HUDEP-2 (cell line): ENCODE results near the gene EIF4H.
"Not testable (repeated sequence)": the region's sequence is repeated elsewhere in the genome, so short reads cannot be mapped to it uniquely, and the experiment has no call there.

Experiments used
- DNase-seq, 76 experiments: peaks; one replicate each; lab custom pipeline; 2025; ENCODE audit not compliant: unreplicated experiment in 76 of 76; lab: John Stamatoyannopoulos, UW

The EIF4H gene

DNA sequence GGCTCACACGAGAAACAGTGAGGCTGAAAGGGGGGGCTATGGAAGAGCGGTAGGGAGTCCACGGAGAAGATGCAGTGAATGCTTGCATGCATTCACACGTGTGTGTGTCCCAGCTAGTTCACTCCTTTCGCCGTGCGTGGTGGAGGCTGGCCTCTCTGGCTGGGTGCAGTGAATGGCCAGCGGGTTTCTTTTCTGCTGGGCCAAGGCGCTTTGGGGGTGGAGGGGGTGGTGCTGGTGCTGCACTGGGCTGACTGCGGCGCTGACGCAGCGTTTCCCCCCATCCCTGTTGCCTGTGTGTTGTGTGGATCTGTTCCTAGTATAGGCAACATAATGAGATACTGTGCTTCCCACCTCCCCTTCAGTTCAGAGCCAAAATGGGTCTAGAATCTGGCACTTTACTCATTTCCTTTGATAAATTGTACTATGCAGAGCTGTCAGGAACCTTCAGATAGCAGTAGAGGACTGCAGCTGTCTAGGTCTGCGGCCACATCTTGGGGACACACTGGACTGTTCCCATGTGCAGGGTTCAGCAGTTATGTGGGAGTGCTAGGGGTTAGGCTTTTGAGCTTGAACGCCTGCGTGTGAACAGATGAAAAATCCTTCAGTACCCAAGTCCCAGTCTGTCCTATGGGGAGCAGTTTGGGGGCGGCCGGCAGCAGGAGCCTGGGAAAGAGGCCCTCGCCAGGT, 22.0 kb downstream of the EIF4H start:
- not testable (repeated sequence) for DNase-seq

DNA sequence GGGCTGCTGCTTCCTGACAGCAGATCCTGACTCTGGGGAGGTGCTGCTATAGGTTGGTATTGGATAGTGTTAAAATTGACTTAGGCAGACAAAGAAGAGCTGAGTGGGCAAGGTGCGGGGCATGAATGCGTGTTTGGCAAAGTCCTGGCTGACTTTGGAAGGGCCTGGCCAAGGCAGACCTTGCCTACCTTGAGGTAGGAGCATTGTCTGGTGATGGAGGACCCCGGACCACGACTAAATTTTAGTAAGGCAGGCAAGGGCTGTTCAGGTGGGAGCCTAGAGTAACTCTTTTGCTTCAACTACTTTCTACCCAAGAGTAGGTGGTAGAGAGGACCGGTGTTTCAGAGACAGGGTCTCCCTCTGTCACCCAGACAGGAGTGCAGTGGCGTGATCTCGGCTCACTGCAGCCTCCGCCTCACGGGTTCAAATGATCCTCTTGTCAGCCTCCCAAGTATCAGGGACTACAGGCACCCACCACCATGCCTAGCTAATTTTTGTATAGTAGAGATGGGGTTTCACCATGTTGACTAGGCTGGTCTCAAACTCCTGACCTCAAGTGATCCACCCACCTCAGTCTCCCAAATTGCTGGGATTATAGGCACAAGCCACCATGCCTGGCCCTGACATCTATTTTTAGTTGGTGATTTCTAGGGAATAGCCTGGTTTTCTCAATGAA, 23.4 kb downstream of the EIF4H start:
- DNase-seq: no peak

DNA sequence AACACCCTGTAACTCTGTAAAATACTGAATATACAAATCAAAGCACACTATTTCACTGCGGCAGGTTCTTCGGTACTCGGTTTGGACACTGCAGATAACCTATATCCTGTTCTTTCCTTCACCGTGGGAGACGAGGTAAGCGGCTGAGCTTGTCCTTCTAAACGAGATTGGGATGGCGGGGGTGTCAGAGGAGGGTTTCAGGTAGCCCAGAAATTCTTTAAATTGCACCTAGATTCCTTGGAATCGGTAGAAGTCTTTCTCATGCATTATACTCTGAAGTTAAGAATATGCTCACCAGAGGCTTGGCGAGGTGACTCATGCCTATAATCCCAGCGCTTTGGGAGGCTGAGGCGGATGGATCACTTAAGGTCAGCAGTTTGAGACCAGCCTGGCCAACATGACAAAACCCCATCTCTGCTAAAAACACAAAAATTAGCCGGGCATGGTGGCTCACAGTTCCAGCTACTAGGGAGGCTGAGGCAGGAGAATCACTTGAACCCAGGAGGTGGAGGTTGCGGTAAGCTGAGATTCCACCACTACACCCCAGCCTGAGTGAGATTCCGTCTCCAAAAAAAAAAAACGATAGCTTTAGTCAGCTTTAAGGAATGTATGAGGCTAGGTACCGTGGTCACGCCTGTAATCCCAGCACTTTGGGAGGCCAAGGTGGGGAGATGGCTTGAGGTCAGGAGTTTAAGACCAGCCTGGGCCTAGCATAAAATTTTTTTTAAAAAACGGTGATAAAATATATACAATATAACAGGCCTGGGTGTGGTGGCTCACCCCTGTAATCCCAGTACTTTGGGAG, 25.6 kb downstream of the EIF4H start:
- no peak for DNase-seq

DNA sequence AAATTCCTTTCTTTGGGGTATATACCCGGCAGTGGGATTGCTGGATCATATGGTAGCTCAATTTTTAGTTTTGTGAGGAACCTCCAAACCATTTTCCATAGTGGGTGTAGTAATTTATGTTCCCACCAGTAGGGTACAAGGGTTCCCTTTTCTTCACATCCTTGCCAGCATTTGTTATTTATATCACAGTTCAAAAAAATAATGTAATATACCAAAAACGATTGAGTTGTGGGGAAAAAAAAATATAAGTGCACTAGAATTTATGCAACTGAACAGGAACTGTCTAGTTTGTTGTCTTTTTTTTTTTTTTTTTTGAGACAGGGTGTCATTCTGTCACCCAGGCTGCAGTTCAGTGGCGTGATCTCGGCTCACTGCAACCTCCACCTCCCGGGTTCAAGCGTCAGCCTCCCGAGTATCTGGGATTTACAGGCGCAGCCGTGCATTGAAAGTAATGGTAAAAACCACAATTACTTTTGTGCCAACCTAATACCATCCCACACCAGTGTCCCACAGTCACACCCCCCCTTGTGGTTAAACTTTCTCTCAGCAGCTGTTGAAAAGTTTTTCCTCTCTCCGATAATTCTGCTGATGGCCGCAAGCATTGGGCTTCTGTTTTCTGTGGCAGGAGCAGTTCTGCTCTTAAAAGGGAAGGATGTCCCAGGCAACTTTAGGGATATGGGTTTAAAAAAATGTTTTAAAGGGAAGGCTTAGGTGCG, 28.8 kb downstream of the EIF4H start:
- DNase-seq: peak in 50 of 76 experiments; percentile 2 to 78 (median 38)

DNA sequence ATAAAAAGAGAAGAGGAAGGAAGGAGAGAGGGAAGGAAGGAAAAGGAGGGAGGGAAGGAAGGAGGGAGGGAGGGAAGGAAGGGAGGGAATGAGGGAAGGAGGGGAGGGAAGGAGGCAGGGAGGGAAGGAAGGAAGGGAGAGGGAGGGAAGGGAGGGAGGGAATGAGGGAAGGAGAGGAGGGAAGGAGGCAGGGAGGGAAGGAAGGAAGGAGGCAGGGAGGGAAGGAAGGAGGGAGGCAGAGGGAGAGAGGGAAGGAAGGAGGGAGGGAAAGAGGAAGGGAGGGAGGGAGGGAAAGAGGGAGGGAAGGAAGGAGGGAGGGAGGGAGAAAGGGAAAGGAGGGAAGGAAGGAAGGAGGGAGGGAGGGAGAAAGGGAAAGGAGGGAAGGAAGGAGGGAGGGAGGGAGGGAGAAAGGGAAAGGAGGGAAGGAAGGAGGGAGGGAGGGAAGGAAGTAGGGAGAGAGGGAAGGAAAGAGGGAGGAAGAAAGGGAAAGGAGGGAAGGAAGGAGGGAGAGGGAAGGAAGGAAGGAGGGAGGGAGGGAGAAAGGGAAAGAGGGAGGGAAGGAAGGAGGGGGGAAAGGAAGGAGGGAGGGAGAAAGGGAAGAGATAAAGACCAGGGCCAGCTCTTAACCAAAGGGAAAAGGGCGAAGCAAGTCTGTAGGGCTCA, 29.9 kb downstream of the EIF4H start:
- no peak for DNase-seq

DNA sequence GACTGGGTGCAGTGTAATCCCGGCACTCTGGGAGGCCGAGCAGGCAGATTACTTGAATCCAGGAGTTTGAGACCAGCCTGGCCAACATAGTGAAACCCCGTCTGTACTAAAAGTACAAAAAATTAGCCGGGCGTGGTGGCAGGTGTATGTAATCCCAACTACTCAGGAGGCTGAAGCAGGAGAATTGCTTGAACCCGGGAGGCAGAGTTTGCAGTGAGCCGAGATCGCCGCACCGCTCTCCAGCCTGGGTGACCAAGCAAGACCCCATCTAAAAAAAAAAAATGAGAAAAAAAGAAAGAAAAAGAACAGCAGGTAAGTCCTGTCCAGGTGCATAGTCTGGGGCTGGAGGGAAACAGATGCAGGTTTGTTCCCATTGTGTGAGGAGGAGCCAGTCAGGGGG, 31.9 kb downstream of the EIF4H start:
- DNase-seq: not testable (repeated sequence)

DNA sequence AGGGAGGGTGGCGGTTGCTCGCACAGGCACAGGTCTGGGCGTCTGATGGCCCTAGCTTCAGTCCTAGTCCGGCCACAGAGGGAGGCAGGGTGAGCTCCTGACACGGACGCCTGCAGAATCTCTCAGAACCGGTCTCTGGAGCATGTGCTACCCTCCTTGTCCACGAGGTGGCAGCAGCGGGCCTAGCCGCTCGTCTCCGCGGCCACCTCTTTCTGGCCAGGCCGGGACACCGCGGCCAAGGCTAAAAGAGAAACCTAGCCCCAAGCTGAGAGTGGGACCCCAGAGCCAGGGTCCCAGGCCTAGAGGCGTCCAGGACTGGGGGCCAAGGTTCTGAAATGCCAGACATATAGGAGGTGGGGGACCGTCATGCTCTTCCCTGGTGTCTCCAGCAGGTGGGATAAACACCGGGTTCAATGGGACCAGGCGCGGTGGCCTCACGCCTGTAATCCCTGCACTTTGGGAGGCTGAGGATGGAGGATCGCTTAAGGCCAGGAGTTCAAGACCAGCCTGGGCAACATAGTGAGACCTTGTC, 32.5 kb downstream of the EIF4H start:
- peak in 68 of 76 experiments; percentile 7 to 86 (median 61) for DNase-seq

DNA sequence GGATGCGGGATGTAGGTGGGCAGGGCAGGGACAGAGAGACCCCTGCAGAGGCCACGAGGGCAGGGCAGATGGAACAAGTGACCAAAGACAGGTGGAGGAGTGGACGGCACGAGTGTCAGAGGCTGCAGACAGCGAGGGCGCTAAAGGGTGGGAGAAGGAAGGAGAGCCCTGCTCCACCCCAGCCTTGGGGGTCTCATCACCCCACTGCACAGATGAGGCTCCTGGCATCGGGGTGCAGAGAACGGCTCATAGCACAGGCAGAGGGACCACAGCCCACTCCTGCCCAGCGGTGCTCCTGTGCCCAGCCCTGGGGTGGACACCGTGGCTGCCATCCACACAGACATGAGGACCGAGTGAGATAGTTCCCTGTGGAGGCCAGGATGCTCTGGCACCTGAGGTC, 33.4 kb downstream of the EIF4H start:
- no peak for DNase-seq

DNA sequence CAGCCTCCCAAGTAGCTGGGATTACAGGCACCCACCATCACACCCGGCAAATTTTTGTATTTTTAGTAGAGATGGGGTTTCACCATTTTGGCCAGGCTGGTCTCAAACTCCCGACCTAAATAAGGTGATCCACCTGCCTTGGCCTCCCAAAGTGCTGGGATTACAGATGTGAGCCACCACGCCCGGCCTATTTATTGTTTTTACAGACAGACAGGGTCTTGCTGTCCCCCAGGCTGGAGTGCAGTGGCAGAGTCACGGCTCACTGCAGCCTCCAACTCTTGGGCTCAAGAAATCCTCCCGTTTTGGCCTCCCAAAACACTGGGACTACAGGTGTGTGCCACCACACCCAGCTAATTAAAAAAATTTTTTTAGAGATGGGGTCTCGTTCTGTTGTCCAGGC, 34.1 kb downstream of the EIF4H start:
- DNase-seq: not testable (repeated sequence)

DNA sequence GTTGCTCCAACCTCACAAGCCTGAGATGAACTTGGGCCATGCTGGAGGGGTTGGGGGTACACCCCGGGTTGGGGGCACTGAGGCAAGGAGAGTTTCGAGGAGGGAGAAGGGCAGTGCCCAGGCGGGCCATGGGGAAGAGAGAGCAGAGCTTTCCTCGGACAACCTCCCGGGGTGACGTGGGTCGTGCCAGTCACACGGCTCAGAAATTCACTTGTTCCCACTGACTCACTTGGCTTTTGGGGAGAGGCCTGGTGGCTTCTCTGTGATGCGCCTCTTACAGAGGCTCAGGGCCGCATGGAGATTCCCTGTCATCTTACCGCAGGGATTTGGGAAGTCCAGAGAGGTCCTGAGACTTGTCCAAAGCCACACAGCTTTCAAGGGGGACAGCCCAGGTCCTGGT, 38.5 kb downstream of the EIF4H start:
- DNase-seq: no peak

DNA sequence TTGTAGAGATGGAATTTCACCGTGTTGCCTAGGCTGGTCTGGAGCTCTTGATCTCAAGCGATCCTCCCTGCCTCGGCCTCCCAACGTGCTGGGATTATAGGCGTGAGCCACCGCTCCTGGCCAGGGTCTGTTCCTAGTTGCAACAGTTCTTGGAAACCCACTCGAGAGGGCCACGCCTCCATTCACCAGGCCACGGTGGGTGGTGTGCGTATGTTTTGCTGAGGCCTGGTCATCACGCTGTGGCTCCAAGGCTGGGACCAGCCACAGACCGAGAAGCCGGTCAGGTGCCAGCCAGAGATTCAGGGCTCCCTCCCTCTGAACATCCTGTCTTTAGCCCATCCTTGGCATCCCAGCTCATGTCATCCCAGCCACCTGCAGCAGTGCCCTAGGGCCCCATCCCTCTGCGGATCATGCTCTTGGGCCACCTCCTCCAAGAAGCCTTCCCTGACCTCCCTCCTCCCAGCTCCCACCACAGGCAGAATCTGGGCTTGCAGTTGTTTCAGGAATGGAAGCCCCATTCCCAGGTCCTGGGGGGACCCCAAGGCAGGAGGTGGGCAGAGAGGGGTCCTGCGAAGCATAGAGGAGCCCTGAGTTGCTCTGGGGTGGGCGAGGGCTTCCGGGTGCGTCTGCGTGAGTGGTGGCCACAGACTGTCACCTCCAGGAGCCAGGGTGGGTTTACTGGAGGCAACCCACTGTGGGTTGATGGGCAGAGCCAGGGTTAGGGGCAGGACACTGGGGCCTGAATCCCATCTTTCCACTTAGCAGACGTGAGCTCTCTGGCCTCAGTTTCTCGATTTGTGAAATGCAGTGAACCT, 40.9 kb downstream of the EIF4H start:
- DNase-seq: no peak

DNA sequence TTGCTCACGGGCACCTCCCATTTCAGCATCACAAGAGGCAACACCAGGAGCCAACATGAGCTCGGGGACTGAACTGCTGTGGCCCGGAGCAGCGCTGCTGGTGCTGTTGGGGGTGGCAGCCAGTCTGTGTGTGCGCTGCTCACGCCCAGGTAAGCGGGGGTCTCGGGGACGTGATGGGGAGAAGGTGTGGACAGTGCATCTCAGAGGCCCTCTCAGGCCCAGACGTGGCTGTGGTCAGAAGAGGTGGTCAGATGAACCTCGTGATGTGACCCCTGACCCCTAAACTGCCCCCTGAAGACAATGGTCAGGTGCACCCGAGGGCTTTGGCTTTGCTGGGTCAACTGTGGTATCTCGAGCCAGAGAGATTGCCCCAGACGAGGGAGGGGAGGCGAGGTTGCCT, 41.8 kb downstream of the EIF4H start:
- no peak for DNase-seq

DNA sequence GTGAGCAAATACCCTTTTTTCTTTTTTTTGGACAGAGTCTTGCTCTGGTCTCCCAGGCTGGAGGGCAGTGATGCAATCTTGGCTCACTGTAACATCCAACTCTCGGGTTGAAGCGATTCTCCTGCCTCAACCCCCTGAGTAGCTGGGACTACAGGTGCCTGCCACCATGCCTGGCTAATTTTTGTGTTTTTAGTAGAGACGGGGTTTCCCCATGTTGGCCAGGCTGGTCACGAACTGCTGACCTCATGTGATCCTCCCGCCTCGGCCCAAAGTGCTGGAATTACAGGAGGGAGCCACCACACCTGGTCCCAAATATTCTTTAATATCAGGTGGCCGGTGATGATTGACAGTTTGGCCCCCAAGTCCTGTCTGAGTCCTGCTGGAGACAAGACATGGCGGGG, 42.2 kb downstream of the EIF4H start:
- no peak for DNase-seq

DNA sequence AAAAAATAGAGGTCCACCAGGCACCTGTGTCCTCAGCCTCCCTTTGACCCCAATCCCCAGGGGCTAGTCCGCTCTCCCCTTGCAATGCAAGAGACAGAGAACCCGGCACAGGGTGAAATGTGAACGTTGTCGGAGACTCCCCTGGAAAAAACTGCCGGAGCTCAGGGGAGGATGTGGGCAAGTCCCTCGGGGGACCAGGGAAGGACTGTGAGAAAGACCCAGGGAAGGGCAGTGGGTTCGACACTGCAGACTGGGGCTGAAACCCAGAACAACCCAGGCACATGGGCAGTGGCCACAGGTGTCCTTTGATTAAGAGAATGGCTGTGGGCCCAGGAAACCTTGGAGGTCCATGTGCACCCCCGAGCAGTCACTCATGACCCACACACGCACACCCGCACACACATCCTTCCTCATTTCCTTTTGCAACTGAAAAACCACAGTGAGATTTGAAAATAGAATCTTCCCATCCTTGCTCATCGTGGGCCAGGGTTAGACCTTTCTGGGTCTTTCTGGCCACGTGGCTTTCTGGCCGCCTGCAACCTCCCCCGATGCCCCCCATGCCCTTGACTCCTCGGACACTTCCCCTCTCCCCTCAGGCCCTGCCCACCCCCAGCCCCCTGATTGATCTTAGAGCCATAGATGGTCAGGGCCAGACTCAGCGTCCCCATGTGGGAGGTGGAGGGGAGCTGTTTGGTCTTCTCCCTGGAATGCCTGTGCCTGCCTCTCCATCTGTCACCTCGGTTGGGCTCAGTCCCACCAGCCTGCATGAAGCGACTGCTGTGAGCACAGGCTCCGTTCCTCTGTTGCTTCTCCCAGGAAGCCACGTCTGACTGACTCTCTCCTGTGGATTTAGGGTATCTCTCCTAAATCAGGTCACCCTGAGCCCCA, 43.5 kb downstream of the EIF4H start:
- no peak for DNase-seq

DNA sequence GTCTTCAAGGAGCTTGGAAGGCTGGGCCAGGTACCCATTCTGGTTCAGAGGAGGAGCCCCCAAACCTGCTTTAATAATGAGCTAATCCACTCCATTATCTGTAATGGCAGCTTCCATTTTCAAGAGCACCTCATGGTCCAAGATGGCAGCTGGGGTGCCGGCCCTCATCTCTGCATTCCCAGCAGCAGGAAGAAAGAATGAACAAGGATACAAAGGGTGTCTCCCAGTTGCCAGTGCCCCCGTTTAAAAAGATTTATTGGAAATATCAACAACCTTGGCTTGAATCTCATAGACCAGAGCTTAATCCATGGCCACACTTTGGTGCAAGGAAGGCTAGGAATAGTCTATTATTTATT, 44.2 kb downstream of the EIF4H start:
- DNase-seq: no peak

DNA sequence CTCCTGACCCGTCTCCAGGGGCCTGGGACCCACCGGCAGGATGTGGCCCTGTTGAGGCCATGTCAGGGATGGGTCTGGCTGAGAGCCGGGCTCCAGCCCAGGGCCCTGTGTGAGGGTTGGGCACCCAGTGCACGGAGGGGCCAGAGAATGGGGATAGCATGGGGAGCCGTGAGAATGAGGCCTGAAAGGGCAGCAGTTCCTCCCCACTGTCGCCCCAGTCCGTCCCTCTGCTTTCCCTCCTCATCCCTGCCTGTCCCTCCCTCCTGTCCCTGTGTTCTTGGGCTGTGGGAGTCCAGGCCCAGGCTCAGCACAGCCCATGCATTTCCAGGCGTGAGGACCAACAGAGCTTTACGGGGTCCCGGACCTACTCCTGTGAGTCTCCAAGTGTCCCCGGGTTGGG, 45.3 kb downstream of the EIF4H start:
- DNase-seq: no peak

DNA sequence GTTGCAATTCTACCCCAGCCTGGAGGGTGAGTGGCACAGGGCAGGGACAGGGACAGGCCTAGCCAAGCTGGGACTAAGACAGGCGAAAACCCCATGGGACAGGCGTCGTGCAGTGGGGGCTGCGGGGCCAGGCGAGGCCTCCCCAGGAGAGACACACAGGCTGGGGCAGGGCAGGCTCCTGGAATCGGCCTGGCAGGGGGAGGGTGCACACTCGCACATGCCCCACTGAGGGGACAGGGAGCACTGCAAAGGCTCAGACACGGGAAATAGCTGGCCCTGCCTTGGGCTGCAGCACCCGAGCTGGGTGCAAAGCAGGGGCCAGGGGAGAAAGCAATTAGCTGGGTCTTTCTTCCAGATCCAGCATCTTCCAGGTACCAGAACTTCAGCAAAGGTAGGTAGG, 46.1 kb downstream of the EIF4H start:
- no peak for DNase-seq

DNA sequence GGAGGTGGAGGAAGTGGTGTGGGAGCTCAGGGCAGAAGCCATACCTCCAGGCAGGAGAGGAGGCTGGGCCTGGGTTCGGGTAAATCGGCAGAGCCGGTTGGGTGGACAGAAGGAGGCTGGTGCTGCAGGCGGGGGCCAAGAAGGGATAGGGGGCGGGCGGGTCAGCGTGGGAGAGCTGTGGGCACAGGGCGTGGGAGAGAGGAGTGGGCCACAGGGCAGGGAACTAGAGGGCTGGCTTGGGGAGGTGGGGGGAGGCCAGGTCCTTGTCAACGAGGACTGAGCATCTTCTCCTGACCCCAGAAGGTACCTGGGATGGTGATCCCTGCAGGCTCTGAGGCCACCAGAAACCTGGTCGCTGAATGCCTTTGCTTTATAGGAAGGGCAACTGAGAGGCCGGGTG, 47.6 kb downstream of the EIF4H start:
- no peak for DNase-seq
